CD4-positive, alpha-beta T cell treated with Interleukin-4 for 1 hour (primary cell): Measurements from ENCODE around the gene TGFB2.
"Not testable (repeated sequence)": the region's sequence is repeated elsewhere in the genome, so short reads cannot be mapped to it uniquely, and the experiment has no call there.

Experiments used
- DNase-seq, 2 donors: peaks; one replicate each; pipeline ENCODE4 v3.0.0-alpha.2; 2020 to 2022

The TGFB2 gene

DNA sequence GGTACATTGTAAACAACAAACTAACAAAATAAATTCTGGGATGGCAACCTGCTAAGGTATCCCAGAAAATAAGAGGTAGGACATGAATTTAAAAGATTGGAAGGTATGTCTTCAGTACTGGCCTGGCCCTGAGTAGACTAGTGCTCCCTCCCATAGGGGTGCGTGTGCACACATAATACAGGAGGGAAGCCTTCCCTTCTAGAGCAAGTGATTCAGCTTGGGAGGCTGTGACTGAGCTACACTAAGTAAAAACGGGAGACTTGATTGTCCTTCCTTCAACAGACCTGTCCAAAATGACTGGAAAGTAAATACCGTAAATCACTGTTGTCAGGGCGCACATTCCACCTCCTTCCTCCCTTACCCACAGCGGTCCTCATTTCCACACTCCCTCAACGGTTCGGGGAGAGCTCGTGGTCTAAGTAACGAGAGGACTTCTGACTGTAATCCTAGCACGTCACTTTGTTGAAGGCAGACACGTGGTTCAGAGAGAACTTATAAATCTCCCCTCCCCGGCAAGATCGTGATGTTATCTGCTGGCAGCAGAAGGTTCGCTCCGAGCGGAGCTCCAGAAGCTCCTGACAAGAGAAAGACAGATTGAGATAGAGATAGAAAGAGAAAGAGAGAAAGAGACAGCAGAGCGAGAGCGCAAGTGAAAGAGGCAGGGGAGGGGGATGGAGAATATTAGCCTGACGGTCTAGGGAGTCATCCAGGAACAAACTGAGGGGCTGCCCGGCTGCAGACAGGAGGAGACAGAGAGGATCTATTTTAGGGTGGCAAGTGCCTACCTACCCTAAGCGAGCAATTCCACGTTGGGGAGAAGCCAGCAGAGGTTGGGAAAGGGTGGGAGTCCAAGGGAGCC, at the start of gene TGFB2:
Gene TGFB2 (plus strand): TSS at position 523 of the 859 bp plus-strand sequence. CDS start 1,366 bp downstream, outside the sequence.
- peak in 1 of 2 donors; percentile 18 for DNase-seq

DNA sequence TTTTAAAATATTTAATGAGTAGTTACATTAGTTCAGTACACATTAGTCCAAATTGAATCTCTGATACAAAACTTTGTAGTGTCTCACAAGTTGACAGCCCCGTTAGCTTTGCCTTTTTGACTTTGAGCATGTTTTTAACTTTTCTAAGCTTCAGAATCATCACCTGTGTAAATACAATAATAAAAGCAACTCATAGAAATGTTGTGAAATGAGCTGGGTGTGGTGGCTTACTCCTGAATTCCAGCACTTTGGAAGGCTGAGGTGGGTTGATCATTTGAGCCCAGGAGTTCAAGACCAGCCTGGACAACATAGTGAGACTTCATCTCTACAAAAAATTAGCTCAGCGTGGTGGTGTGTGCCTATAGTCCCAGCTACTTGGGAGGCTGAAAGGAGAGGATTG, 49.0 kb upstream of the TGFB2 start:
- no peak for DNase-seq

DNA sequence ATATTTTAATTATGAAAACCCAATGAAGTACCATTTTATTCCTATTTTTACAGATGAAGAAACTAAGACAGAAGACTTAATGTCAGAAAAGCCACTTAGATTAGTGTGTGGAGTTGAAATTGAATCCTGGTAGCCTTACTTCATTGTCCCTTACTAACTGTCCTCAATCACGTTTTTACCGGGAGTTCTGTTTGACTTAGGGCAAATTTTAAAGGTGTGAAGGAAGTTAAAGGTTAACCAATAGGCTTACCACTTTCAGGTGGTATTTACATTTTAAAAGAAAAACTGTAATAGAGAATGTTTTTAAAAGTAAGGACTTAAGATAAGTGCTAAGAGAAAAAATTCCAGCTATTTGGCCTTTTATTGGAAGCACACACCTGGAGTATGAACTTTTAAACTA, 47.7 kb upstream of the TGFB2 start:
- DNase-seq = no peak

DNA sequence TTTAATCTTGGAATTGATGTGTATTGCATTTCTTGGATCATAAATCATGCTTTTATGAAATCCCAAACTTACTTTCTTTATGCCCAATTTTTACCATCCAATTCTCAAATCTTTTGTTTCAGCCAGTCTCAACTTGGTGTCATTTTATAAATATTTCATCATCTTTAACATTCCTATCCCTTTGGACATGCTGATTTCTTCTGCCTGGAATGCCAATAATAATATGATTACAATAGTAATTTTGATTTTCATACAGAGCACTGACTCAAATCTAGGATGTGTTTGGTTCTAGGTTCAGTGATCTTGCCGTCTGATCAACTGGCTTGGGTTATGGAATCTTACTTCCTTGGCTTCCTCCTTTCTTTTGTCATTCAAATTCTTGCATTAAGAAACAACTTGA, 47.3 kb upstream of the TGFB2 start:
- no peak for DNase-seq

DNA sequence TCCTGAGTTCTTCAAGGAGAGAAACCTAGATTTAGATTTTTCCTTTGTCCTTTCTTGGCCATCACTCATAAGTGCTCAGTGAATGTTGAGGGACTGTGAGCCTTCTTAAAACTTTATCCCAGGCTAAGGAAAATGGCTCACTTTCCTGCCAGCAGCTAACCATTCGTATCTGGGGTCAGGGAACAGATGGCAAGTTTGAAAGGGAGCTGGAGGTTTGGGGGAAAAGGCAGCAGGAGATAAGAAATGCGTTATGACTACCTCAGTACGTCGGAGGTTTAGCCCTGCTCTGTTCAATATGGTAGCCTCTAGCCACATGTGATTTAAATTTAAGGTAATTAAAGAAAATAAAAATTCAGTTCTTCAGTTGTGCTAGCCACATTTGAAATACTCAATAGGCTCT, 46.7 kb upstream of the TGFB2 start:
- no peak for DNase-seq

DNA sequence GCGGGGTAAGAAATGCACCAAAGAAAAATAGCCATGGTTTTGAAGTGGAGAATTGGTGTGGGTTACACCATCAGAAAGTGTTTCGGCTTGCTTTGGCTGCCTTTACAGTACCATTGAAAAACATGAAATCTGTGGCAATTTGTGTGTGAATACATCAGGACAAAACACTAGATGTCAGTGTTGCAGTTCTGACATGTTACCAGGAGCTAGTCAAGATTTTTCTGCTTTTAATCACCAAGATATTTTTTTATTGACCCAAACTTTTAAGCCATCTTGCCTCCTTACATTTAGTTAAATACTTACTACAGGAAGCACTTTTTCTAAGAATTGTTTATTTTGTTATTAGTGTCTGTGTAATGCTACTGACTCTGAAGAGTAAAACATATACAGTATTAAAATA, 45.7 kb upstream of the TGFB2 start:
- no peak for DNase-seq

DNA sequence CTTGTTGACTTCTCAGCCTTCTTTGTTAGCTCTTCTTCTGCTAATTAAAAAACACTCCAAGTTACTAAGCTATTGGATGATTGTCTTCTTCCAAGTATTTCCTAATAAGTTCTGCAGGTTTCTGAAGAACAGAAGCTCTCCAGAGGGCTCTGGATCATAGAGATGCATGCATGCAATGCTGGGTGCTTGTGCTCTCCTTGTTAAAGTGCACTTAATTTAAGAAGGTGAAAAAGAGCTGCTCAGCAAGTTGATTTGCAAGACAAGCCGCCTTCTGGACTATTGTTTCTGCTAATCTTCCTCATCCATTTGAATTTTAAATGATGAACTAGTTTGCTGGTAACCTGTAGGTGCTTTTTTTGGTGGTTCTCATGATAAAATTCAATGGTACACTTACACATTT, 43.9 kb upstream of the TGFB2 start:
- no peak for DNase-seq

DNA sequence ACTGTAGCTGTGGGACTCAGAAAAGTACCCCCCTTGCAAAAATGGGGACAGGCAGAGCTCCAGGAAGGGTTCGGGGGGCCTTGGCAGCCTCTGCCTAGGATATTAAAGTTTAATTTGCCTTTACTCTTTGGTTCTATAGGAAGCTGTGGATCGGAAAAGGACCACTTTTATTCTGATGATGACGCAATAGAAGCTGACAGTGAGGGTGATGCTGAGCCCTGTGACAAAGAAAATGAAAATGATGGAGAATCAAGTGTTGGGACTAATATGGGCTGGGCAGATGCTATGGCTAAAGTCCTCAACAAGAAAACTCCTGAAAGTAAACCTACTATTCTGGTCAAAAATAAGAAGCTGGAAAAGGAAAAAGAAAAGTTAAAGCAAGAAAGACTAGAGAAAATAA, 43.0 kb upstream of the TGFB2 start:
- no peak for DNase-seq

DNA sequence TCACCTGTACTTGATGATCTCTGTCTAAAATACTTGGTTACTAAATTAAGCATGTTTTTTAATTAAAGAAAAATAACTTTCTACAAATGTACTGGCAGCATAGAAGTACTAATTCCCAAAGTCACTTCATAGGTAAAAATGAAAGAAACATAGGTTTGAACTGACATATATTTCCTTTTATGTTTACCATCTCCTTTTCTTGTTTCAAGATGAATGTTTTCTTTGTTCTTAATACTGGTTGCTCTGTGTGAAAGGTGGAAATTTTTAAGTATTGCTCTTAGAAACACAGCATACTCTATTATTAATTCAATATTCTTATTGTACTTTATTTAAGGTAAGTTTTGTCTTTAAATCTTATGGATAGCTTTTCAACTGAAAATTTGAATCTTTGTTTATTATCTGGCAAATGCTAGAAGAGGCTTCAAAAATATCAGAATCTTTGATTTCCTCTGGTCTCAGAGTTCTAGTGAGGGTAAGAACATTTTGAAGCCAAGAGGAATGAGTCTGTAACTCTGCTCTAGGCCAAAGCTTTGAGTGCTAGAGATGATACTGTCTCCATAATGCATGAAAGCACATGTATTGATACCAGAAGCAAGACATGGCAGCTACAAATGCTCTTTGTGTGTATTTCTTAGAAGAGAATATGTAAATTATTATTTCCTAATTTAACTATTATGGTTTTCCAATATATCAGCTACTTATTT, 41.8 kb upstream of the TGFB2 start:
- DNase-seq = no peak

DNA sequence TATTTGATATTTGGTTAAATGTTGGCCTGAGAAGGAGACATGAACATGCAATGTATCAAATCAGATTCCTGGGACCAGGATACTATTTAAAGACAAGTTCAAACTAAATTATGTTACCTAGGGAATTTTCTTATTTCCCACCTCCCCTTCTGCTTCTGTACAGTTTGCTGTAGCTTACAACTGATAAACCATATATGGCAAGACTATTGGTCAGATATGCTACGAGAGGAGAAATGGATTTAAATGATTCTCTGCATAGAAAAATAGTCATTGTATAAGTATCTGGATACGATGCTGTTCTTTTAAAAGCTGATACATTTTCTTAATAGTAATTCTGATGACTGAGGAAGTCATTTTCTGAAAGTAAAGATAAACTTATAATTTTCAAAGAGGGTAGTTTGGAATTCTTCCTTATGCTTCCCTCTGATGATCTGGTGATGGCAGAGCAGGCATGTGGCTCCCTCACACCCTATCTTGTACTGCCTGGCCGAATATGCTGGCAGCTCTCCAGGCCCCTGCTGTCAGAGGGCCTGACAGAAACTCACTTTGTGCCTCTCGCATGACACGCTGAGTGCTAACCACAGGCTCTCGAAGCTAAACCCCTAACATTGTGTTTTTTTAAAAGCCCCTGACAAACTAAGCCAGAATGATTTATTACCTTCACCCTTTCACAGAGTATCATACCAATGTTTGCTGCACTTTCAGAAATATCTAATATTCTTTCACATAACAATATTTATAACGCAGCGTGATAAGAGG, 40.7 kb upstream of the TGFB2 start:
- no peak for DNase-seq

DNA sequence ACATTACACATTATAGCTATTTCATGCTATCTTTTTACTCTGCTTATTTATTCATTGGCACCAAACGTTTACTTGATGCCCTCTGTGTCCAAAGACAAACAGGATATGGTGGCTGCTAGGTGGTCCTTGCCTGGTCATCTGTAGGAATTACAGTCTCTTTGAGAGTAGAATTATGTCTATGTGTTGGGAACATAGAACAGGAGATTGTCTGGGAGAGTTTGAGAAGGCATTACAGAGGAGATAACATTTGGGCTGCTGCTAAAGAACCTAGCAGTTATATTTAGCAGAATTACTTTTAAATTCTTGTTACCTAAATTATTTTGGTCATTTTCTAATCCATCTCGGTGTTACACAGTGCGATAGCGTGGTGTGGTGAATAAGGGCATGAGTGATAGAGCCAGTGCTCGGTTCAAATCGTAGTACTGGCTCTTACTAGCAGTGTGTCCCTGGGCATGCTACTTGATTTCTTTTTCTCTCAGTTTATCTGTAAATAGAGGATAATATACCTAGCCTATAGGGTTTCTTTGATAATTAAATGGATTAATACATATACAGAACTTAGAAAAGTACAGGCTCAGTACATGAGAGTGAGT, 39.6 kb upstream of the TGFB2 start:
- no peak for DNase-seq

DNA sequence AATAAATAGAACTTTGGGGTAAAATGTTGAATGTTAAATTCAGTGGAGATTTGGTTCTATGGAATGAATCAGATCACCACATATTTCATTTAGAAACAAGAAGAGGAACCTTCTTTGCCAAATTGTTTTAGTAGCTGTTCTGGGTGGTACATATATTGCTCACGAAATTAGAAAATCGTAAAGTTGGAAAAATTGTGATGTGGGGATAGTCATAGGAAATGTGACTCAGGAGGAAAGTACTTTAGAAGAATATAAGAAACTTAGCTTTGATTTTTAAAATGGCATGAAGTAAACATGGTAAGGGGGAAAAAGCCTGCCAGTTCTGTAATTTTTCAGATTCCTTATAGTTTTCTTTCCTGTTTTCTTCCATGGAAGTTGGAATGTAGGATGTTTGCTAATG, 32.6 kb upstream of the TGFB2 start:
- DNase-seq = no peak

DNA sequence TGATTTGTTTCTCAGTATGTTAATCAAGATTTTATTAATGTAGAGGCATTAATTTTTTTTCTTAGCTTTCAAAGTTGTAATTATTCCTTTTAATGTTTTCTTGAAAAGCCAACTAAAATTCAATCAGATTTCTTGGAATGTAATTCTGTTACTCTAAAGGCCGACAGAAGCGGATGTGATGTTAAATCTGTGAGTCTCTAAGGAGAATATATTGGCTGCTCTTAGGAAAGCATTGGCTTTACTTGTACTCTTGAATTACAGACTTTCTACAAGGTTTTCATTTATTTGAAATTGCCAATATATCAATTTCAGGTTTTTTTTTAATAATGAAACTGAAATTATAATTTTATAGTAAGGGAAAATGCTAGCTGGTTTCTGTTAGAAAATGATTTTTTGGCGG, 30.8 kb upstream of the TGFB2 start:
- no peak for DNase-seq

DNA sequence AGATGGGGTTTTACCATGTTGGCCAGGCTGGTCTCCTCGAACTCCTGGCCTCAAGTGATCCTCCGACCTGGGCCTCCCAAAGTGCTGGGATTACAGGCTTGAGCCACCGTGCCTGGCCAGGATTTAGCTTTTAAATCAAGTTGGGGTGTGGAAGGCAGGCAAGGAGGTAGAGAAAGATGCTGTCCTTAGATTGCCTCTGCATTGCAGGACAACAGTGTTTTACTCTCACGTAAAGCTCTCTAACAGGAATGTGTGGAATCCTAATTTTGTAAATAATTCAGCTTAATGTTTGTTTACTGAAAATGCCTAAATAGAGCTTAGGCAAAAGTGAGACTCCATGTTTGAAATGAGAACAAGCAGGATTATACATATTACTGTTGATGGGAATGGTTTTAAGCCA, 29.5 kb upstream of the TGFB2 start:
- DNase-seq = no peak

DNA sequence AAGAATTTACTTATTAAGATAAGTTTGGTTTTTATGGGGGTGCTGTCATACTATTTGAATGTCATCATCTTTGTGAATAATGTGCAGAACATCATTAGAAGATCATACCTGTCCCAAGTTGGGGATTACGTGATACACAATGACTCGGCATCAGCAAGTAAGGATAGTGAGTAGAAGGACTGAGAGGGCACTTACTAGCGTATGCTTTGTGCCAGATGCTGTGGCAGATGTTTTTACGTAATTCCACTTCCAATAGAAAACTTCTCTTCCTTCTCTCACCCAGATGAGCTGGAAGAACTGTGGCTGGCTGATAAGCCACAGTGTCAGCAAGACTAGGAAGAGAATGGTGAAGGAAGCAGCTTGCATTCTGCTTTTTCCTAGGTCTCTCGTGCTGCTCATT, 28.1 kb upstream of the TGFB2 start:
- DNase-seq = no peak

DNA sequence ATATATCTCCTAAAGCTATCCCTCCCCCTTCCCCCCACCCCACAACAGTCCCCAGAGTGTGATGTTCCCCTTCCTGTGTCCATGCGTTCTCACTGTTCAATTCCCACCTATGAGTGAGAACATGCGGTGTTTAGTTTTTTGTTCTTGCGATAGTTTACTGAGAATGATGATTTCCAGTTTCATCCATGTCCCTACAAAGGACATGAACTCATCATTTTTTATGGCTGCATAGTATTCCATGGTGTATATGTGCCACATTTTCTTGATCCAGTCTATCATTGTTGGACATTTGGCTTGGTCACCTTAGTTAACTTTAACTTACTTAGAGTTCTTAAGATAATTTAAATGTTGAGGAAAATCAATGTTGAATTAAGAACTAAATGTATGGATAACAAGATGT, 25.0 kb upstream of the TGFB2 start:
- DNase-seq = not testable (repeated sequence)

DNA sequence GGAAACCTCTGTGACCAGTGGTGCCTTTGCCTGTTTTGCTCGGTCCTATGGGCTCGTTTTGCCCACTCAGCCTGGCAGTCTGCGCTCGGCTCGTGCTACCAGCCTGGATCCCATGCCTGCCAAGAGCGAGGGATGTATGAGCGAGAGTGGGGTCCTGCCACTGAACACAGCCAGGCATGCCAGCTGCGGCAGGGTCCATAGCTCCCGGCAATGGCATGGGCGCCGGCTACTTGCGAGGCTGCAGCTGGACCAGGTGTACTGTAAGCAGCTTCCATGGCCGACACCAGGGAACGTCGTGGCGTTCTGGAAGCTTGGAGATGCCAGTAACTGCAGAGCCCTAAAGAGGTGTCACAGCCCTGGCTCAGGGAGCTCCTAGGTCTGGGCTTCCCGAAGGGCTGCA, 22.4 kb upstream of the TGFB2 start:
- no peak for DNase-seq

DNA sequence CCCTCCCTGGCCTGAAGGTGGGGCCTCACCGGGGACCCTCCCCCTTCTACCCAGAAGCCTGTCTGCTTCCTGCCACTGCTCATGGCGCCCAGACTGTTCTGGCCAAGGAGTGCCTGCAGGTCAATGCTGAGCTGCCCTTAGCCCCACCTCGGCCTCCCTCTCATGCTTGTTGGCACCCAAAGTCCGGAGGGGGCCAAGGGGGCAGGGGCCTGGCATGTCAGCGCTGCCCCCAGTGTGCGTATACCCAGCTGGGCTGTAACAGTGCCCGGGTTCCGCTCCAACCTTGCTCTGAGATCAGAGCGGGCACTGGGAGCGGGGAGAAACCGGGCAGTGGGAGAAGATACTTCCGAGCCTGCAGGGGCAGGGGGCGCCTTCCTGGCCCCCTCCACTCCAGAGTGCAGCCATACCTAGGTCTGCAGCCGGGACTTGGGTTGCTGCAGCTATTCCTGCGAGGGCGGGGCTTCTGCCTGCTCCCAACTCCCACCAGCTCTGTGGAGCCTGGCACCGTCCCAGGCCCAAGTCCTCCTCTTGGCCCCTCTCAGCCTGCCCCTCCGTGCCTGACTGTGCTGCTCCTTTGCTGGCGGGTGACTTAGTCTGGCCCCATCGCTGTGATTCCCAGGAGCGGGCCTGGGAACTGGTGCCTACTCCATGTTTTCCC, 21.4 kb upstream of the TGFB2 start:
- no peak for DNase-seq

DNA sequence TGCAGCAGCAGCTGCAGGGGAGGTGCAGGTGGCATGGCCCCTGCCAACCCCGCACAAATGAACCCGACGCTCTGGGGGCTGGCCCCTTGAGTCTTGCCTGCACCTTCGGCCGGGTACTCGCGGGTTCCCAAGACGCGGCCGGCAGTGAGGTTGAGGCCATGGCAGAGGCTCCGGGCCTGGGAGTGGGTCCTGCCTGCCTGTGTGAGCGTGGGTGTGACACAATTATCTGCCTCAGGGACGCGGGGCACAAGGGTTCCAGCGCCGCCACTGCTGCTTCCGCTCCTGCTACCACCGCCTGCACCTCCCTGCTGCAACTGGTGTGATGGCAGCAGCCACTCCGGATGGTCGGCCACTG, 20.9 kb upstream of the TGFB2 start:
- no peak for DNase-seq

DNA sequence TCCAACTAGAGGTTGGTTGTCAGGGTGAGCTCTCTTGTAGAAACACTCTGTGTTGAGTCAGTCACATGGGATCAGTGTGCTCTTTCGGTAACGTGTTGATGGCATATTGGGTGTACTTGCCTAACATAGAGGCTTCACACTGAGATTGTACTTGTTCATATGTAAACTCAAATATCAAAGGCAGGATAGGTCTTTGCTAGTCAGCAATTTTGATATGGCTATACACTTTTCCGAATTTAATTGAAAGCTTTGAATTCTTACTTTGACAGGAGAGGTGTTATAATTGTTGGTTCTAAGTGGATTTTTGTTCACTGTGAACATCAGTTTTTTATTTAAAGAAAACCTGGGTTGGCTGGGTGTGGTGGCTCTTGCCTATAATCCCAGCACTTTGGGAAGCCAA, 16.4 kb upstream of the TGFB2 start:
- no peak for DNase-seq

DNA sequence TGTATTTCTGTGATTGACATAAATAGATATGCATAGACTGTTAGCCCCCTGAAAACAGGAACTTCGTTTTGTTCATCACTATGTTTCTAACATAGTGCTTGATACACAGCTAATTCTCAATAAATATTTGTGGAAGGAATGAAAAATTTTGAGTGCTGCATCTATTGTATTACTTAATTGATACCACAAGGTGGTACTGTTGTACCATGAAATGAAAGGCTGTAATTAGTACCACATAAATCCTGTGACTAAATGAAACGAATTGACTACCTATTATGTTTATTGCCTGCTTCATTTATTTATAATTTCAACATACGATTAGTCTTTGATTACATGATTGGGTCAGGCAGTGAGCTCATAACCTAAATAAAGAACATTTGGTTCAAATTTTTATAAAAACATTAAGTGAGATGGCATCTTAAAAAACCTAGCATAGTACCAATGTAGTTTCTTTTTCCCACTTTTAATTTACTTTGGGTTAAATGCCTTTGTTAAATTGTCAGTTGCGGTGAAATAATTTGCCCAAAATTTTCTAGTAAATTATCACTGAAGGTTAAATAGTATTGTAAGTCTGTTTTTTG, 15.0 kb upstream of the TGFB2 start:
- DNase-seq = peak in 1 of 2 donors; percentile 57

DNA sequence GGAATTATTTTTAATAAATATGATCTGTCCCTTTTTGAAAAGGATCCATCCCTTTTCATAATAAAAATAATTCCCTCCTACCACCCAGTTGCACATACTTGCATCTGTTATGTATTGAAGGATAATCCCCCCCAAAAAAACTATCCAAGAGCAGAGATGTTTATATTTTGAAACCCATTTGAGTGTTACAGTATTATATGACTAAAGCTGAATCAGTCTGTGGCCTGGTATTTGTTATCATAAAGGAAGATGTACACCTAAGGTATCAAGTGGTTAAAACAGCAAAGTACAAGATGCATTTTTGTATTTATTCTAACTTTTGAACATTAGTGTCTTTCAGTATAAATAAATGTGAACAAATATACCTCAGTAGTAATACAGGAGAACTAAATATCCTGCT, 12.7 kb upstream of the TGFB2 start:
- DNase-seq = no peak

DNA sequence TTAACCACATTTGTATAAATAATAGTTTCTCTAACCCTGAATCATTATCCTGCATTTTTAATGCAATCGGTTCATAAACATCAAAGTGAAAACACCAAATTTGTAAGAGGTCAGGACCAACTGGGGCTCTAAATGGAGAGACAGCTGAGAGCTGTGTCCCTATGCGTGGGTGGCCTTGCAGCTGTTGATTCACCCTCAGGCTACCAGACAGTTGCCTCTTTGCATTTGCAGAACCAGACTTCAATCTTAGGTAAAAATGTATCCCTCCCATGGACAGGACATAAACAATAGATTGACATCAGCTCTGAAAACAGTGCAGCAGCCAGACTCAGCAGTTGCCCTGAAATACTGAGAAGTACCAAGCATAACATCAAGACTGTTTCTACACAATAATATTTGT, 8.8 kb upstream of the TGFB2 start:
- no peak for DNase-seq
